C4-2B (cell line): ENCODE results near the gene PM20D2.

Experiments
- ZFX ChIP-seq: fragments of 450-650 bp; IDR thresholded peaks from 2 replicates; pipeline ENCODE4 v1.6.1; 2017
- TF ChIP-seq, protein P1 (sequence below): fragments of 450-650 bp; conservative IDR thresholded peaks from 2 replicates; pipeline ENCODE4 v1.5.1; 2017; ENCODE audit warnings: mild to moderate bottlenecking

DNA sequence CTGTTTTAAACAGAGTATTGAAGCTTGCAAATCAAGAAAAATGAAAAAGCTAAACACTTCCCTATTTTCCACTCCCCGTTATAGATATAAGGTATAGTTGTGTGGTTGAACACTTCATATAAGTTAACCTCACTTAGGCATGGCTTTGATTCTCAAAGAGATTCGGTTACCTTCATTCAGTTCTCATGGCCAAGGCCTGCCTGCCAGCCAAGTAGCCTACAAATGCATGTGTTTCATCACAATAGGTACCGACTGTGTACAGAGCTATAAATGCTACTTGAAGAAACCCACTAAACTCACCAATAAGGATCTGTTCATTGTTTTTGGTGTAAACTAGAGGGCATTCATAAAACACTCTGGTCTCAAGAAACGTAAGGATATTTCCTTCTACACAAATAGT is 27.8 kb downstream of the PM20D2 start:
- TF ChIP-seq, protein P1, sequence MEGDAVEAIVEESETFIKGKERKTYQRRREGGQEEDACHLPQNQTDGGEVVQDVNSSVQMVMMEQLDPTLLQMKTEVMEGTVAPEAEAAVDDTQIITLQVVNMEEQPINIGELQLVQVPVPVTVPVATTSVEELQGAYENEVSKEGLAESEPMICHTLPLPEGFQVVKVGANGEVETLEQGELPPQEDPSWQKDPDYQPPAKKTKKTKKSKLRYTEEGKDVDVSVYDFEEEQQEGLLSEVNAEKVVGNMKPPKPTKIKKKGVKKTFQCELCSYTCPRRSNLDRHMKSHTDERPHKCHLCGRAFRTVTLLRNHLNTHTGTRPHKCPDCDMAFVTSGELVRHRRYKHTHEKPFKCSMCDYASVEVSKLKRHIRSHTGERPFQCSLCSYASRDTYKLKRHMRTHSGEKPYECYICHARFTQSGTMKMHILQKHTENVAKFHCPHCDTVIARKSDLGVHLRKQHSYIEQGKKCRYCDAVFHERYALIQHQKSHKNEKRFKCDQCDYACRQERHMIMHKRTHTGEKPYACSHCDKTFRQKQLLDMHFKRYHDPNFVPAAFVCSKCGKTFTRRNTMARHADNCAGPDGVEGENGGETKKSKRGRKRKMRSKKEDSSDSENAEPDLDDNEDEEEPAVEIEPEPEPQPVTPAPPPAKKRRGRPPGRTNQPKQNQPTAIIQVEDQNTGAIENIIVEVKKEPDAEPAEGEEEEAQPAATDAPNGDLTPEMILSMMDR: no peak
- no peak for TF ChIP-seq ZFX
